Esophagus squamous epithelium (tissue), 5 donors: ENCODE data around the gene MCC. TPM values are rescaled to one million over a fixed set of nuclear protein-coding genes. Genes with fewer than 3 reads are reported as not detected.

Experiments
- DNase-seq: peaks from one replicate; lab custom pipeline; 2025; lab: John Stamatoyannopoulos, UW
- H3K27ac ChIP-seq, 4 donors: fragments of 200-600 bp; sonication (generic); one replicate each; pipeline ENCODE4 v1.5.1; 2016 to 2019; ENCODE audit warnings: mild to moderate bottlenecking in 1 of 4
- H3K27me3 ChIP-seq, 4 donors: fragments of 200-600 bp; sonication (generic); 1 replicate in 3 of 4; 2 replicates in 1 of 4; pipeline versions ENCODE4 v1.5.1 to v1.6.0; 2017 to 2021; ENCODE audit warnings: antibody characterized with exemption in 1 of 4
- H3K36me3 ChIP-seq, 3 donors: fragments of 200-600 bp; sonication (generic); one replicate each; pipeline ENCODE4 v1.5.1; 2016 to 2019
- H3K4me1 ChIP-seq, 3 donors: fragments of 200-600 bp; sonication (generic); one replicate each; pipeline ENCODE4 v1.5.1; 2017 to 2019
- H3K4me3 ChIP-seq, 4 donors: fragments of 200-600 bp; sonication (generic); 1 replicate in 3 of 4; 2 replicates in 1 of 4; pipeline ENCODE4 v1.5.1; 2016 to 2019; ENCODE audit warnings: mild to moderate bottlenecking in 2 of 4, moderate library complexity in 1 of 4
- H3K9me3 ChIP-seq, 3 donors: fragments of 200-600 bp; sonication (generic); one replicate each; pipeline ENCODE4 v1.5.1; 2016 to 2019
- CTCF ChIP-seq, 6 experiments: fragments of 450-650 bp in 4 of 6; fragments of 200-600 bp in 2 of 6; sonication (generic) in 2 of 6; IDR thresholded peaks; one replicate each; pipeline ENCODE4 v1.5.1; 2016 to 2019; ENCODE audit warnings: antibody characterized with exemption in 6 of 6, mild to moderate bottlenecking in 4 of 6, moderate library complexity in 4 of 6
- POLR2A ChIP-seq, 4 donors: fragments of 450-650 bp; IDR thresholded peaks; one replicate each; pipeline ENCODE4 v1.6.1; 2017; ENCODE audit warnings: antibody characterized with exemption in 4 of 4, mild to moderate bottlenecking in 4 of 4, moderate library complexity in 3 of 4
- WGBS, 2 donors: methylation state at CpG; one replicate each; pipeline ENCODE4 v1.1.5; 2018; 5-methylcytosine and 5-hydroxymethylcytosine counted together
- intact Hi-C: fragments of 100-400 bp; cut with DNase I; formaldehyde crosslinking; loops from one replicate; pipeline ENCODE4 v1.15.0; 2022
- total RNA-seq, 4 donors: library from RNA; depleted of rRNA; stranded (reverse); fragments of >200 nt; gene quantifications; one replicate each; pipeline ENCODE4 v1.1.0, GENCODE V29; 2016
- donor health status: DM: yes; HTN: yes; CAD: no.

The MCC gene
- total RNA-seq, 4 donors from 2014 or later: 41.6 to 45.4 (median 43.4) TPM

GRCh38 chr5:113031104-113031503 is 457.1 kb downstream of the MCC start:
- H3K36me3 ChIP-seq: peaks cover 0 to 84% (median 14%) of the 10 kb centered on the region in 3 donors
- DNase-seq: no peak
- no peak overlapping the region for H3K4me3 ChIP-seq
- intact Hi-C loops: no loop called here
- 90 to 95% methylated on average over 5 of the region's 8 CpGs for WGBS, 2 donors
- no peak overlapping the region for H3K27ac ChIP-seq
- H3K9me3 ChIP-seq: no peaks in the 10 kb centered on the region
- no peaks in the 10 kb centered on the region for H3K27me3 ChIP-seq
- peaks cover 0 to 7% (median 0%) of the 10 kb centered on the region in 3 donors for H3K4me1 ChIP-seq
- TF ChIP-seq POLR2A (IDR thresholded peaks at IDR 0.05) (no peak), CTCF (IDR thresholded peaks at IDR 0.05) (no peak)

GRCh38 chr5:113029614-113030013 is 458.6 kb downstream of the MCC start:
- Histone ChIP-seq H3K4me1 (peaks cover 0 to 7% (median 0%) of the 10 kb centered on the region in 3 donors), H3K27ac (no peak overlapping the region), H3K36me3 (peaks cover 0 to 84% (median 14%) of the 10 kb centered on the region in 3 donors), H3K9me3 (no peaks in the 10 kb centered on the region), H3K4me3 (no peak overlapping the region), H3K27me3 (no peaks in the 10 kb centered on the region)
- WGBS, 2 donors: 76 to 92% methylated on average over 6 of the region's 6 CpGs
- DNase-seq: no peak
- no peak for TF ChIP-seq CTCF (IDR thresholded peaks at IDR 0.05)
- TF ChIP-seq POLR2A (IDR thresholded peaks at IDR 0.05): no peak
- intact Hi-C loops: no loop called here

GRCh38 chr5:113027431-113027830 is 460.8 kb downstream of the MCC start:
- no peaks in the 10 kb centered on the region for H3K9me3 ChIP-seq
- WGBS, 2 donors: 90 to 94% methylated on average over 4 to 5 of the region's 5 CpGs

DNA sequence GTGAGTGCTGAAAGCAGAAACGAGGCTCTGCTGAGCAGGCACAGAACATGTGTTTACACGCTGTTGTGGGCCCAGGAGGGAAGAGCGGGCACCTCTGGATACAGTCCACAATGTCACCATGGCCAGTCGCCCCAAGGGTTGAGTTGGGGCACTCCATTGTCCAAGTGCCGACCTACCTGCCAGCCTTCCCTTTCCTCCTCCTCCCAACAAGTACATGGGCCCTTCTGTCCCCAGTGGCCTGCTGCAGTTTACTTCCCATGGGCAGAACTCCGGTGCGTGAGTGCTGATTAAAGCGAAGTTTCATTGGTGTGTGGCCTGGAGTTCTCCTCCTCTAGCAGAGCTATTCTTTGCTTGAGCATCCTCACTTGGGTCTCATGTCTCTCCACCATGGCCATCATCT is 461.2 kb downstream of the MCC start:
- Histone ChIP-seq H3K27ac (no peak overlapping the region), H3K4me1 (no peaks in the 10 kb centered on the region), H3K27me3 (no peaks in the 10 kb centered on the region), H3K36me3 (peaks cover 0 to 100% (median 18%) of the 10 kb centered on the region in 3 donors), H3K4me3 (no peak overlapping the region), H3K9me3 (no peaks in the 10 kb centered on the region)
- no peak for TF ChIP-seq CTCF (IDR thresholded peaks at IDR 0.05)
- TF ChIP-seq POLR2A (IDR thresholded peaks at IDR 0.05): no peak
- DNase-seq: no peak
- intact Hi-C loops: no loop called here
- 76 to 88% methylated on average over 8 of the region's 8 CpGs for WGBS, 2 donors

More at GRCh38 chr5:113027431-113027830, 460.8 kb downstream of the MCC start:
- H3K36me3 ChIP-seq: peaks cover 0 to 97% (median 16%) of the 10 kb centered on the region in 3 donors
- TF ChIP-seq POLR2A (IDR thresholded peaks at IDR 0.05) (no peak), CTCF (IDR thresholded peaks at IDR 0.05) (no peak)
- H3K4me3 ChIP-seq: no peak overlapping the region
- intact Hi-C loops: no loop called here
- no peaks in the 10 kb centered on the region for H3K27me3 ChIP-seq
- no peaks in the 10 kb centered on the region for H3K4me1 ChIP-seq
- no peak overlapping the region for H3K27ac ChIP-seq
- no peak for DNase-seq

GRCh38 chr5:113026211-113026610 is 462.0 kb downstream of the MCC start:
- H3K4me1 ChIP-seq: no peaks in the 10 kb centered on the region
- TF ChIP-seq CTCF (IDR thresholded peaks at IDR 0.05) (no peak), POLR2A (IDR thresholded peaks at IDR 0.05) (no peak)
- DNase-seq: no peak
- H3K27ac ChIP-seq: no peak overlapping the region
- no peaks in the 10 kb centered on the region for H3K9me3 ChIP-seq
- H3K4me3 ChIP-seq: no peak overlapping the region
- peaks cover 0 to 99% (median 18%) of the 10 kb centered on the region in 3 donors for H3K36me3 ChIP-seq
- 96 to 98% methylated on average over 4 of the region's 4 CpGs for WGBS, 2 donors
- intact Hi-C loops: no loop called here
- no peaks in the 10 kb centered on the region for H3K27me3 ChIP-seq
